K562 (cell line): ENCODE data around the gene SLC25A11.

Source experiments
- ADNP ChIP-seq: fragments of 200-800 bp; sonication (Bioruptor generic); IDR thresholded peaks from 2 replicates; pipeline ENCODE4 v1.6.1; 2016; ENCODE audit warnings: missing genetic modification characterization, missing compliant biosample characterization
- FOXP1 ChIP-seq: sonication (generic); formaldehyde crosslinking; IDR thresholded peaks from 2 replicates; pipeline ENCODE4 v1.8.0; 2022; ENCODE audit warnings: mild to moderate bottlenecking, missing genetic modification reagents
- HMG20B ChIP-seq: fragments of 250-450 bp; sonication (Bioruptor Pico); IDR thresholded peaks from 2 replicates; pipeline ENCODE4 v1.5.0; 2021; ENCODE audit warnings: mild to moderate bottlenecking
- JUN ChIP-seq, 2 experiments: sonication (generic) in 1 of 2; formaldehyde crosslinking in 1 of 2; IDR thresholded peaks; 2 replicates each; pipeline versions ENCODE4 v1.6.1 to v1.8.0; 2012 to 2022; ENCODE audit warnings: borderline replicate concordance in 2 of 2, mild to moderate bottlenecking in 2 of 2, improper control_type of control experiment in 1 of 2, low read depth in 1 of 2, low read length in 1 of 2, missing genetic modification reagents in 1 of 2
- JUNB ChIP-seq: fragments of 450-650 bp; formaldehyde crosslinking; conservative IDR thresholded peaks from 2 replicates; pipeline ENCODE4 v1.4.0; 2020; ENCODE audit warnings: mild to moderate bottlenecking
- ZNF764 ChIP-seq: fragments of 250-450 bp; sonication (Bioruptor Pico); IDR thresholded peaks from 2 replicates; pipeline ENCODE4 v1.4.0; 2020; ENCODE audit warnings: low read depth, mild to moderate bottlenecking, moderate library complexity
- TF ChIP-seq, protein P1 (sequence below), 3 experiments: IDR thresholded peaks in 2 of 3; conservative IDR thresholded peaks in 1 of 3; 2 replicates each; pipeline ENCODE4 v1.5.1; 2011 to 2012; ENCODE audit warnings: low read length in 3 of 3, mild to moderate bottlenecking in 3 of 3, control low read depth in 2 of 3, improper control_type of control experiment in 1 of 3, inconsistent platforms in 1 of 3, low read depth in 1 of 3, mixed read lengths in 1 of 3, moderate library complexity in 1 of 3; ENCODE audit not compliant: insufficient read depth in 2 of 3
- TF ChIP-seq, protein P2 (sequence below): sonication (generic); formaldehyde crosslinking; IDR thresholded peaks from 2 replicates; pipeline ENCODE4 v1.8.0; 2023; ENCODE audit warnings: mild to moderate bottlenecking, missing genetic modification reagents
- TF ChIP-seq, protein P3 (sequence below): fragments of 450-650 bp; IDR thresholded peaks from 2 replicates; pipeline ENCODE4 v1.6.1; 2016; ENCODE audit warnings: borderline replicate concordance

DNA sequence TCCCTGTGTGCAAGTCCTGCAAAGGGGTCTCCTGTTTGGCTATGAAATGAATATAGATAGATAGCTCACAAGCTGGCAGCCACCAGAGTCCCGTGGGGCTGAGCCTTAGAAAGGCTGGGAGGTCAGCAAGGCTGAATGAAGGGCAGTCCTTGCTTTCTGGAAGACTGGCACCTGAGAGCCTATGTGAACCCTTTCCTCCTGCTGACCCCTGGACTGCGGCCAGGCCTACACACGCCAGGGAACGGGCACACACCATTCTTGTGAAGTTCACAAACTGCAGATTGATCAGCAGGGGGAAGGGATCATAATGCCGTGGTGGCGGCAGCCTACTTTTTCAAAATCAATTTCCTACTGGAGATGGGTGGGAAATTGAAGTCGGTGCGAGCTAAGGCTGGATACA, 41.5 kb downstream of the SLC25A11 start:
- TF ChIP-seq ADNP (tag): no peak
- no peak for TF ChIP-seq HMG20B
- TF ChIP-seq, protein P1, sequence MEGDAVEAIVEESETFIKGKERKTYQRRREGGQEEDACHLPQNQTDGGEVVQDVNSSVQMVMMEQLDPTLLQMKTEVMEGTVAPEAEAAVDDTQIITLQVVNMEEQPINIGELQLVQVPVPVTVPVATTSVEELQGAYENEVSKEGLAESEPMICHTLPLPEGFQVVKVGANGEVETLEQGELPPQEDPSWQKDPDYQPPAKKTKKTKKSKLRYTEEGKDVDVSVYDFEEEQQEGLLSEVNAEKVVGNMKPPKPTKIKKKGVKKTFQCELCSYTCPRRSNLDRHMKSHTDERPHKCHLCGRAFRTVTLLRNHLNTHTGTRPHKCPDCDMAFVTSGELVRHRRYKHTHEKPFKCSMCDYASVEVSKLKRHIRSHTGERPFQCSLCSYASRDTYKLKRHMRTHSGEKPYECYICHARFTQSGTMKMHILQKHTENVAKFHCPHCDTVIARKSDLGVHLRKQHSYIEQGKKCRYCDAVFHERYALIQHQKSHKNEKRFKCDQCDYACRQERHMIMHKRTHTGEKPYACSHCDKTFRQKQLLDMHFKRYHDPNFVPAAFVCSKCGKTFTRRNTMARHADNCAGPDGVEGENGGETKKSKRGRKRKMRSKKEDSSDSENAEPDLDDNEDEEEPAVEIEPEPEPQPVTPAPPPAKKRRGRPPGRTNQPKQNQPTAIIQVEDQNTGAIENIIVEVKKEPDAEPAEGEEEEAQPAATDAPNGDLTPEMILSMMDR (IDR thresholded peaks at IDR 0.05 in 2 of 3, conservative IDR thresholded peaks at IDR 0.05 in 1 of 3; ENCODE audit: insufficient read depth in 2 of 3, low read depth in 1 of 3, low read length in 3 of 3): no peak
- TF ChIP-seq JUNB (CRISPR knock-in tag): no peak
- TF ChIP-seq FOXP1 (CRISPR knock-in tag): no peak
- no peak for TF ChIP-seq JUN (IDR thresholded peaks at IDR 0.05; ENCODE audit: borderline replicate concordance, low read depth, low read length)
- no peak for TF ChIP-seq JUN (CRISPR knock-in tag; IDR thresholded peaks at IDR 0.05; ENCODE audit: borderline replicate concordance)
- TF ChIP-seq, protein P2, sequence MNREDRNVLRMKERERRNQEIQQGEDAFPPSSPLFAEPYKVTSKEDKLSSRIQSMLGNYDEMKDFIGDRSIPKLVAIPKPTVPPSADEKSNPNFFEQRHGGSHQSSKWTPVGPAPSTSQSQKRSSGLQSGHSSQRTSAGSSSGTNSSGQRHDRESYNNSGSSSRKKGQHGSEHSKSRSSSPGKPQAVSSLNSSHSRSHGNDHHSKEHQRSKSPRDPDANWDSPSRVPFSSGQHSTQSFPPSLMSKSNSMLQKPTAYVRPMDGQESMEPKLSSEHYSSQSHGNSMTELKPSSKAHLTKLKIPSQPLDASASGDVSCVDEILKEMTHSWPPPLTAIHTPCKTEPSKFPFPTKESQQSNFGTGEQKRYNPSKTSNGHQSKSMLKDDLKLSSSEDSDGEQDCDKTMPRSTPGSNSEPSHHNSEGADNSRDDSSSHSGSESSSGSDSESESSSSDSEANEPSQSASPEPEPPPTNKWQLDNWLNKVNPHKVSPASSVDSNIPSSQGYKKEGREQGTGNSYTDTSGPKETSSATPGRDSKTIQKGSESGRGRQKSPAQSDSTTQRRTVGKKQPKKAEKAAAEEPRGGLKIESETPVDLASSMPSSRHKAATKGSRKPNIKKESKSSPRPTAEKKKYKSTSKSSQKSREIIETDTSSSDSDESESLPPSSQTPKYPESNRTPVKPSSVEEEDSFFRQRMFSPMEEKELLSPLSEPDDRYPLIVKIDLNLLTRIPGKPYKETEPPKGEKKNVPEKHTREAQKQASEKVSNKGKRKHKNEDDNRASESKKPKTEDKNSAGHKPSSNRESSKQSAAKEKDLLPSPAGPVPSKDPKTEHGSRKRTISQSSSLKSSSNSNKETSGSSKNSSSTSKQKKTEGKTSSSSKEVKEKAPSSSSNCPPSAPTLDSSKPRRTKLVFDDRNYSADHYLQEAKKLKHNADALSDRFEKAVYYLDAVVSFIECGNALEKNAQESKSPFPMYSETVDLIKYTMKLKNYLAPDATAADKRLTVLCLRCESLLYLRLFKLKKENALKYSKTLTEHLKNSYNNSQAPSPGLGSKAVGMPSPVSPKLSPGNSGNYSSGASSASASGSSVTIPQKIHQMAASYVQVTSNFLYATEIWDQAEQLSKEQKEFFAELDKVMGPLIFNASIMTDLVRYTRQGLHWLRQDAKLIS (CRISPR knock-in tag): no peak
- TF ChIP-seq, protein P3, sequence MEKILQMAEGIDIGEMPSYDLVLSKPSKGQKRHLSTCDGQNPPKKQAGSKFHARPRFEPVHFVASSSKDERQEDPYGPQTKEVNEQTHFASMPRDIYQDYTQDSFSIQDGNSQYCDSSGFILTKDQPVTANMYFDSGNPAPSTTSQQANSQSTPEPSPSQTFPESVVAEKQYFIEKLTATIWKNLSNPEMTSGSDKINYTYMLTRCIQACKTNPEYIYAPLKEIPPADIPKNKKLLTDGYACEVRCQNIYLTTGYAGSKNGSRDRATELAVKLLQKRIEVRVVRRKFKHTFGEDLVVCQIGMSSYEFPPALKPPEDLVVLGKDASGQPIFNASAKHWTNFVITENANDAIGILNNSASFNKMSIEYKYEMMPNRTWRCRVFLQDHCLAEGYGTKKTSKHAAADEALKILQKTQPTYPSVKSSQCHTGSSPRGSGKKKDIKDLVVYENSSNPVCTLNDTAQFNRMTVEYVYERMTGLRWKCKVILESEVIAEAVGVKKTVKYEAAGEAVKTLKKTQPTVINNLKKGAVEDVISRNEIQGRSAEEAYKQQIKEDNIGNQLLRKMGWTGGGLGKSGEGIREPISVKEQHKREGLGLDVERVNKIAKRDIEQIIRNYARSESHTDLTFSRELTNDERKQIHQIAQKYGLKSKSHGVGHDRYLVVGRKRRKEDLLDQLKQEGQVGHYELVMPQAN: no peak
- TF ChIP-seq ZNF764: no peak
